ENCODE results near the gene REV1.

REV1 gene

GRCh38 chr2:99444222-99444621 is 45.6 kb downstream of the REV1 start:
- no peak for FAIRE-seq

GRCh38 chr2:99442837-99443236 is 47.0 kb downstream of the REV1 start:
- FAIRE-seq, result no peak

GRCh38 chr2:99439971-99440505 is 49.8 kb downstream of the REV1 start:
- FAIRE-seq, result no peak

- FAIRE-seq, result no peak
Observed at GRCh38 chr2:99436874-99437273, 52.9 kb downstream of the REV1 start.

GRCh38 chr2:99433340-99433739 is 56.5 kb downstream of the REV1 start:
- FAIRE-seq, result no peak

GRCh38 chr2:99431587-99432275 is 58.1 kb downstream of the REV1 start:
- FAIRE-seq, result no peak

- FAIRE-seq, result no peak
Observed at GRCh38 chr2:99430614-99431291, 59.1 kb downstream of the REV1 start.

GRCh38 chr2:99425022-99425421 is 64.8 kb downstream of the REV1 start:
- FAIRE-seq, result peak; percentile 60

- FAIRE-seq, result no peak
Observed at GRCh38 chr2:99424371-99424770, 65.4 kb downstream of the REV1 start.

- no peak for FAIRE-seq
Observed at GRCh38 chr2:99422599-99422998, 67.2 kb downstream of the REV1 start.

- FAIRE-seq, result no peak
Observed at GRCh38 chr2:99421469-99421868, 68.3 kb downstream of the REV1 start.

- FAIRE-seq, result no peak
Observed at GRCh38 chr2:99420751-99421299, 69.0 kb downstream of the REV1 start.

- no peak for FAIRE-seq
Observed at GRCh38 chr2:99420031-99420430, 69.8 kb downstream of the REV1 start.

- no peak for FAIRE-seq
Observed at GRCh38 chr2:99417396-99417795, 72.4 kb downstream of the REV1 start.

- no peak for FAIRE-seq
Observed at GRCh38 chr2:99414566-99414965, 75.3 kb downstream of the REV1 start.

- FAIRE-seq, result no peak
Observed at GRCh38 chr2:99410276-99410675, 79.5 kb downstream of the REV1 start.

GRCh38 chr2:99406137-99406536 is 83.7 kb downstream of the REV1 start:
- FAIRE-seq, result no peak

GRCh38 chr2:99404797-99405669 is 84.8 kb downstream of the REV1 start:
- no peak for FAIRE-seq

GRCh38 chr2:99404039-99404796 is 85.6 kb downstream of the REV1 start:
- FAIRE-seq, result no peak

- FAIRE-seq, result no peak
Observed at GRCh38 chr2:99403524-99403923, 86.3 kb downstream of the REV1 start.

- no peak for FAIRE-seq
Observed at GRCh38 chr2:99403084-99403483, 86.7 kb downstream of the REV1 start.

- FAIRE-seq, result no peak
Observed at GRCh38 chr2:99401841-99402240, 88.0 kb downstream of the REV1 start.

Data from islet of Langerhans (tissue), 1 donor.